ENCODE results near the gene KCNMB2. TPM values are rescaled to one million over a fixed set of nuclear protein-coding genes. Genes with fewer than 3 reads are reported as not detected.
"Not testable (repeated sequence)": the region's sequence is repeated elsewhere in the genome, so short reads cannot be mapped to it uniquely, and the experiment has no call there.

Gene KCNMB2
- total RNA-seq, 1 donor from 2014 or later, result not detected

- intact Hi-C loops (cut with micrococcal nuclease), result no loop called here
Observed at GRCh38 chr3:178851564-178851963, 315.3 kb downstream of the KCNMB2 start.

- intact Hi-C loops (cut with micrococcal nuclease), result no loop called here
Observed at GRCh38 chr3:178856804-178857203, 320.6 kb downstream of the KCNMB2 start.

GRCh38 chr3:178859386-178859785, 323.1 kb downstream of the KCNMB2 start:
- intact Hi-C loops (cut with micrococcal nuclease), result no loop called here

- intact Hi-C loops (cut with micrococcal nuclease), result not testable (repeated sequence)
Observed at GRCh38 chr3:178859900-178860436, 323.7 kb downstream of the KCNMB2 start.

GRCh38 chr3:178868681-178869080, 332.4 kb downstream of the KCNMB2 start:
- intact Hi-C loops (cut with micrococcal nuclease), result no loop called here

- intact Hi-C loops (cut with micrococcal nuclease), result no loop called here
Observed at GRCh38 chr3:178870085-178870484, 333.8 kb downstream of the KCNMB2 start.

GRCh38 chr3:178875157-178875556, 338.9 kb downstream of the KCNMB2 start:
- intact Hi-C loops (cut with micrococcal nuclease), result no loop called here

GRCh38 chr3:178875836-178876235, 339.6 kb downstream of the KCNMB2 start:
- intact Hi-C loops (cut with micrococcal nuclease), result no loop called here

GRCh38 chr3:178880274-178880673, 344.0 kb downstream of the KCNMB2 start:
- intact Hi-C loops (cut with micrococcal nuclease), result no loop called here

All from T-helper 2 cell treated with Interferon-gamma antibody and Interleukin-4, amounts not matched to agents 100 ng/mL and 5 ng/mL, for 36 hours (primary cell).